GM19328 (cell line): ENCODE data around the gene NR2F1.

ENCODE experiments used
- ATAC-seq: cut with Tn5 transposase; IDR thresholded peaks from one replicate; pipeline ENCODE4 v1.9.1; 2021; ENCODE audit warnings: mild to moderate bottlenecking, moderate library complexity; ENCODE audit not compliant: unreplicated experiment

The NR2F1 gene

DNA sequence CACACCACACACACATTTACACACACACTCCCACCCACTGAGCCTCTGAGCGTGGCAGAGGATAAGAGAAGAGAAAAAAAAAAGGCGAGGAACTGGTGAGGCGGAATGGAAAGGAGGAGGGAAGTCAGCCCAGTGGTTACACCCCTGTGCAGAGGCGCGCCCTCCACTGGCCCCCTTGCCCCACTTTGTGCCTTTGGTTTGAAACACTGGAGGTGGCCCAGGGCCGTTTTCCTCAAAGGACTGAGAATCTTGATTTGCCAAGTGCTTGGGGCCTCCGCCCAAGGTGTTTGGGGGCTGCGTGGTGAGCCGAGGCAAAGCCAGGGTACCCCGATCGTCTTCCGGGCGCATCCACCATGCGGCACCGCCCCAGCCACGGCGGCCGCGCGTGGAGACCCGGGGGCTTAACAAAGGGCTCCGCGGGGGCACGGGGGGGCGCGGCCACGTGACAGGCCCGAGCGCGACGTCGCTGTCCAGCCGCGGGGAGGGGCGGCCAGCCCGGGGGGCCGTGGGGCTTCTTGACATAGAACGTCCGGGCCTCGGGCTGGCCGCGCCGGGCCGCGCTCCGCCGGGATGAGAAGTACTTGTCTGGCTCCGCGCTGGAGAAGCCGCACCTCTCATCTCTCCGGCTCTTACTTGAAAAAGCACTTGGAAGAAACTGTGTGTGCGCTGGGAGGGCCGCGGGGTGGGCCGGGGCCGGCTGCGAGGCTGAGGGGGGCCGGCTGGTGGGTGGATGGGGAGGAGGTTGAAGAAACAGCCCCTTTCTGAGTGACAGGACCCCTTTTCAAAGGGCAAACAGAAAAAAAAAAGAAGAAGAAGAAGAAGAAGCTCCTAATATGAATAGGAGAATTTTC, 21.0 kb downstream of the NR2F1 start:
- ATAC-seq: no peak

DNA sequence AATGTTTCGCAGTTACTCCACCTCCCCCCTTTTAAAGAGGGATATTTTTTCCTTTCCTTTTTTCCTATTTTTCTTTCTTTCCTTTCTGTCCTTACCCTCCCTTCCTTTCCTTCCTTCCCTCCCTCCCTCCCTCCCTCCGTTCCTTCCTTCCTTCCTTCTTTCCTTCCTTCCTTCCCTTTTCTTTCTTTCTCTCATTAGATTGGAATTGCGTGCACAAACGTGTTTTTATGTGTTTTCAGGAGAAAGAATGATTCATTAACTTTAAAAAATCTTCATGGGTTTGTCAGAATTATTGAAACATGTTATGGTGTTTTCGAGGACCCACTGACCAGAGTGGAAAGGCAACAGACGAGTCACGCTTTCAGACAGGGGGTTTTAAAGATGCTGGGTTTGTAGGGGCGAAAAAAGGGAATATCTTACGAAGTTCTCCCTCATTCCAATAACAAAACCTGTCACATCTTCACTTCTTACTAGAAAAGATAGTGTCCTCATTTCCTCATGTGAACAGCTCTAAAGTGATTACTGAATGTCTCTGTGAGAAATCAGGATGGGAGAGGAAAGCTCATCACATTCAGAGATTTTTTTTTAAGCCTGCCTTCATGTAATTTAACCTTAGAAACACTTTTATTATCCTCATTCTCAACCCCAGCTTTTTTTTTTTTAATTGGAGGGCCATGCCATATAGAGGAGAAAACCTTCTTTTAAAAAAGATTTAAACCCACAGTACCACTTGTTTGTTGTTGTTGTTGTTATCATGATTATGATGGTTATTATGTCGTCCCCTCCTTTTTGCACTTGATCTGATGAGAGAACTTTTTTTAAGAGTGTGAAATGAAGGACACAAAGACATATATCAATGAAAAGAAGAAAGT, 21.9 kb downstream of the NR2F1 start:
- ATAC-seq: no peak

DNA sequence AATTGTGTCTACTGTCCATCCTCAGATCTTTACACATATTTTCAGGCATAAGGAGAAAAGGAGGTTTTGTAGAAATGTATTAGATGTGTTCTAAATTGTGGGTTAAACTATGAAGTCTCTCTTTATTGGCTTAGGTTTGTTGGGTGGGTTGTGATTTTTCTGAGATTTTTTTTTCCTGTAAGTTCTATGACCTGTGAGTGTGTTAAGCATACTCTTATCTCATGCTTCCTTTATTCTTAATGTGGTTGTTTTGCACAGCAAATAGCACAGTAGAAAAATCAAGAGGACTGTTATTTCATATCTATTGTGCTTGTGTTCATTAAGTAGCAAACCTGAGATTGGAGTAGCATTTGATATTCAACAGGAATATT, 23.3 kb downstream of the NR2F1 start:
- no peak for ATAC-seq

DNA sequence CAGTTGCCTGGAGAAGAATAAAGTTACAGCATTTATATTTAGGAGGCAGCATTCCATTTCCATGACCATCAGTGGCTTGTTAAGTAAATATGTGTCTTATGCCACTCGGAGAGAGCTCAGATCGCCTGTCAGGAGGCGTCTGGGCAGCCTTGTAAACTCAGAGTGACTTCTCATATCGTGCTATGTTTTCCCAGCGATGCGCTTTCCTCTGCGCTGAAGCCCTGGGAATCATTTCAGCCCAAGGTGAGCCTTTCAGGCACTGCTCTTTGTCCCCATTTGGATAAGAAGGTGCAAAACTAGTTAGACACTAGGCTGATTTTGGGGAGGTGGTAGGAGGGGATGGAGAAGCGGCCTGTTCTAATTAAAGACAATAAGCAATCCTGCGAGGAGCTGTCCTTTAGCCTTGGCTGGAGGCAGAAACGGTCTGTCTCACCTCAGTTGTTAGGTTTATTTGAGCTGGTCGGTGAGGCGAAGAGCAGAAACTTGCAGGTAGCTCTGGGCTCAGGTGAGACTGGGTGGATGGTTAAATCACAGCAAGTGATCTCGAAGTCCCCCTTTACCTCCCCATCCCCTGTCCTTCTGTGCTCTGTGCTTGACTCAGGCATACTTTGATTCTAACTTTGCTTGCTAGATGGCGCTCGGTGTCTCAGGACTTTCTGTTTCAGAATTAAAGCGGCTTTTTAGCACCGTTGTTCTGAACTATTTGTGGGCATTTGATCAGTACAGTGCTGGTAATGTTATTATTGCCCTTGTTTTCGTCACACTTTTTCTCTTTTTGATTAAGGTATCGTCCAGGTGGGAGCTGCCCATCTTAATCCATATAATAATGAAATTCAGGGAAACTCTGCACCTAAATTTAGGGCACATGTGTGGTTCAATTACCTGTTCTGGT, 24.6 kb downstream of the NR2F1 start:
- no peak for ATAC-seq

DNA sequence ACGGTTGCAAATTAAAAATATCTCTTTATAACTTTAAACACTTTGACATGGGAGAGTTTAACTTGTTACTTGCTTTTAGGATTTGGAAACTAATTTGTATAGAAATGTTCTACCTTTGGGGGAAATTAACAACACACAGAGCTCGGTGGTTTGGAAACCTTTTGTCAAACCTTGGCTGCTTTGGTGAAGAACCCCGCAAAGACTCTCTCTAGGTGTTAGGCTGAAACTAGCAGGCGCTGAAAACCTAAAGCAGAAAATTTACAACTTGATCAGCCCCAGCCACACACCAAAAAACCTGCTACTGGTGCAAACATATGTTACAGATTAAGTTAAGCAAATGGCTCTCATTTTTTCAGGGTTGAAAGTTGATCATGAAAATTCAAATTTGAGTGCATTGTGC, 25.8 kb downstream of the NR2F1 start:
- ATAC-seq: no peak

GRCh38 chr5:93609762-93610161, 26.7 kb downstream of the NR2F1 start:
- no peak for ATAC-seq

DNA sequence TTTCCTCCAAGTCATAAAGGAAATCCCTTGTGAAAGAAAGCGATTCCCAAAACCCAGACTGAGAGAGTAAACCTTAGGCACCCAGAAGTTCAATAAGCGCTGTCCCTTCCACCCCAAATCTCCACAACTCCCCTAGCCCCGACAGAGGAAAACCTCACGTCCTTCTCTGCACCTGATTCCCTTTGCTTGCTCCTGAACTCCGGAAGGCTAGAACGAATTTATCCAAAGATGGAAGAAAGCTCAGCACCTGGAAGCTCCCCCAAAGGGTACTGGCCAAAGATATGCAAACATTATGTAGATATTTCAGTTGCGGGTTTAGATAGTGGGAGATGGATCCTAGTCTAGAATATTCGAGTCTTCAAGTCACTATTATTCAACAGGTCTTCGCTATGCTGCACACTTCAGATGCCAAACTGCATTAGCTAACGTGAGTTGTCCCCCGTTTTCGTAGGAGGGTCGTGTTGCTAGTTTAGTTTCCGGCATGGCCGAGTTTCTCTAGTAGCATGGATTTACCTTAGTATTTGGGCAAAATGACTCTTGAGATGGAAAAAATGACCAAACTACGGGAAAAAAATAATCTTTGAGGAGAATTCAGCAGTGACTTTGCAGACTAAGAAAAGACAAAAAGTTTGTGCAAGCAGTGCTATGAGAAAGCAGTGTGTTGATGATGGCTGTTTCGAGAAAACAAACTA, 27.7 kb downstream of the NR2F1 start:
- ATAC-seq: no peak

GRCh38 chr5:93611273-93611975, 28.4 kb downstream of the NR2F1 start:
- ATAC-seq: no peak

GRCh38 chr5:93611976-93612854, 29.2 kb downstream of the NR2F1 start:
- no peak for ATAC-seq

DNA sequence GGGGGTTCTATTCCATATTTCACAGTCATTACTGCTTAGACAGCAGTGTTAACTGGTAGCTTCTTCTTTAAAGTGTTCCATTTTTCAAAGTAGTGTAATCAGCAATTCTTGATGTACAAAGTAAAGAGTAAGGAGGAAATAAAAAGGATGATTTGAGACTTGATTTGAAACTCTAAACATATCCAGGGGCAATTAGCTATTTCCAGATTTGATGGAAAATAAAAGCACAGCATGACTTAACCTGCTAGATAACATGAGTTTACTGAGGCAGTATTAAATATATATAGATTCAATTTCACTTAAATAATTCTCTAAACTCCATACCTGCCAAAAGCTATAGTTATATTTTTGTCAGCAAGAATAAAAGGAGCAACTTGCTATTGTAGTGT, 29.8 kb downstream of the NR2F1 start:
- ATAC-seq: no peak

- ATAC-seq: no peak
Observed at GRCh38 chr5:93616538-93617174, 33.6 kb downstream of the NR2F1 start.

DNA sequence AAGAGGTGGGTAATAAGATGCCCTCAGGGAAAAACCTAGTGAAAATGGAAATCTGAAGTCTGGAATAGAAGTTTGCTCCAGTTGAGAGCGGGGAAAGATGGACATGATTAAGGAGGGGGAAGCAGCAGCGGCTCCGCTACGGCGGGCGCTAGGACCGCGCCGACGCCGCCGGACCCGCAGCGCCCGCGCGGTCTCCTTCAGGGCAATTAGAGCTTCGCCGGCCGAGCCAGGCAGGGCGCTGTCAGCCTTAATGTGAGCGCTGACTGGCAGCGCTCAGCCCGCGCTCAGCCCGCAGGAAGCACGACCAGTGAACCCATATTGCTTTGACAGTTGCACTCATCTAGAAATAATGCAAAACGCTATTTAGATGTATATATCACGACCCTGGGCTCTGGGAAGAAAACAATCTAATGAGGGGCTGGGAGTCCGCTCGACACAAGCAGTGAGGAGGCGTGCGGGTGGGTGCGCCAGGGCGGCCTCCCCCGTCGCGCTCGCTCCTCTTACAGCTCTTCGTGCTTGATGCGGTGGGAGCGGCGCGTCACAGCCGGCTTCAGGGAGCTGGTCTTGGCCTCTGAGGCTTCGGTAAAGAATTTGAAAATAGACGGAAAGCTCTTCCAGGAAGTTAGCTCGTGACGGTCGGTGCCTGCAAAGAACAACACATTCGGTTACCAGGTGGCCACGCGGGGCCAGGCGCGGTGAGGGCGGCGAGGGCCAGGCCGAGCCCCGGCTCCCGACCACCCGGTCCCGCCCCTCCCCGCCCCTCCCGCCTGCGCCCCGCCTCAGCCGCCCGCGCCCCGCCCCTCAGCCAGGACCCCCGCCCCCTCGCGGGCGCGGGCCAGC, 37.7 kb downstream of the NR2F1 start:
- ATAC-seq: peak; percentile 99

DNA sequence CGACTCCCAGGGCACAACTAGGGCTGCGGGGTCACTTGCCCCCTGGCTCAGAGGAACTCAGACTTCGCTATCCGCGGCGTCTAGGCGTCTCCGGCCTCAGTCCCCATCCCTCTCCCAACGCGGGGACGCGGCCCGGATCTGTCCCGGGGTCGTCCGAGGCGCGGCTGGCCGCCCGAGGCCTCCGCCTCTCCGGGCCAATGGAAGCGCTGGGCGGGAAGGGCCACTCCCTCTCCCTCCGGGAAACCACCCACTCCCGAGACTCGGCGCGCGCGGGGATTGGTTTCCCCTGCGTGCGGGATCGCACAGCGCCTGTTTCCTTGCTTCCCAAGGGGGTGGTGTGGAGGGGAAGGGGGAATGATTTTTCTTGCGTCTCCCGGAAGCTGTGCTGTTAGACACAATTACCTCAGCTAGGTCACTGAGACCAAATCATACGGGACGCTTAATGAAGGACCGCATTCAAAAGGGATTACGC, 38.3 kb downstream of the NR2F1 start:
- ATAC-seq: peak; percentile 1

DNA sequence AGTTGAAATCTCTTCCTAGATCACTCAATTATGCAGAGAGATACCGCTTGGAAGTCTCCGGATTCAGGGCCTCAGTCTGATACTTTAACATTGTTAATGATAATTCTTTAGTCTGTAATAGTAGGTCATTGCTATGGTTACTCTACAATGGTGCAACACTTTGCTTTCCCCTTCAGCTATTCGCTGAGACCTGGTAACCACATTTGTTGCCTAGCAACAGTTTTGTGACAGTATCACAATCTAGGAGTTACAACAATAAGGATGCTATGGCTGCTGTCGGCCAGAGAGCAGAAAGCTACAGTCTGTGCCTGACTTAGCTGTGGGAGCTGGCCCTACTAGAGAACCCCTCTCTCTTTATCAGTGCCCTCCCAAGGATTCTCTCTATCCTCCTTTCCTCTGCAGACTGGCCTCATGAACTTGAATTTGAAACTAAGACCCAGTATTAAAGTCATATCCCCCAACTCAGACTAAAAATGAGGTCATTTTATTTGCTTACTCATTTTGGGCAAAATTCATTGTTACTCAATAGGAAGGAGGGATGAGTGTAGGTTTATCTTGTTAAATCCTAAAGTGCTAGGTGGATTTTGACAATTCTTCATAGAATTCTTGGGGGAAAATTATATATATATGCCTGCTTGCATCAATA, 39.3 kb downstream of the NR2F1 start:
- no peak for ATAC-seq

DNA sequence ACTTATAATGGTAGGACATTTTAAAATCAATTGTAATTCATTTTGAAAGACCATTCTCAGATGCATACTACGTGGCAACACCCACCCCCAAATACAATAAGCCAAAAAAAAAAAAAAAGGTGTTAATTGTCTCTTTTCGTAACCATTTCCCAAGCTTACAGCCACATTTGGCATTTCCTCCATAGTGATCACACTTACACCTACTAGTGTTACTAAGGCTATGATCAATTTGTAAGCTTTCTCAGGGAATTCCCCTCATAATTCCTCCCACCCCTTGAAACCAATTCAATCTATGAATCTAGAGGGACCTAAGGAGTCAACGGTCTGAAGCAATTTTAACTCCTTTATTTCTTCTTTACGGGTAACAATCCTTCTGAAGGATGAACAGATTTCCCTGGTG, 40.1 kb downstream of the NR2F1 start:
- ATAC-seq: no peak

DNA sequence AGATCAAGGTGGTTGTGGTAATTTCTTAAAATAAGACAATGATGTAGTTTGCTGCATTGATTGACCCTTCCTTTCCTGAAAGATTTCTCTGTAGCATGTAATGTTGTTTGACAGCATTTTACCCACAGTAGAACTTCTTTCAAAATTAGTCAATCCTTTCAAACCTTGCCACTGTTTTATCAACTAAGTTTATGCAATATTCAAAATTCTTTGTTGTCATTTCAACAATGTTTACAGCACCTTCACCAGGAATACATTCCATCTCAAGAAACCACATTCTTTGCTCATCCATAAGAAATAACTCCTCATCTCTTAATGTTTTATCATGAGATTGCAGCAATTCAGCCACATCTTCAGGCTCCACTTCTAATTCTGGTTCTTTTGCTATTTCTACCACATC, 43.8 kb downstream of the NR2F1 start:
- ATAC-seq: no peak

- no peak for ATAC-seq
Observed at GRCh38 chr5:93632327-93632726, 49.3 kb downstream of the NR2F1 start.
